OCI-LY3 (cell line): ENCODE data around the gene PFKL.

Source experiments
- H2AFZ ChIP-seq: fragments of 200-600, 300-600 bp; shearing (Covaris generic); 2 replicates; pipeline ENCODE4 v1.6.0; 2014; ENCODE audit warnings: antibody characterized with exemption, low read depth, low read length
- H3K27ac ChIP-seq: fragments of 200-600, 300-600 bp; sonication (generic); 2 replicates; pipeline ENCODE4 v1.5.1; 2014; ENCODE audit warnings: mild to moderate bottlenecking, low read length, moderate library complexity, mixed read lengths
- H3K27me3 ChIP-seq: fragments of 200-600, 300-600 bp; sonication (generic); 2 replicates; pipeline ENCODE4 v1.6.1; 2014; ENCODE audit warnings: low read depth, low read length, mixed read lengths
- H3K36me3 ChIP-seq: fragments of 200-600, 300-600 bp; sonication (generic); replicated peaks from 2 replicates; pipeline ENCODE3; 2014; ENCODE audit warnings: low read depth, low read length, mixed read lengths
- H3K4me1 ChIP-seq: fragments of 300-600, 200-600 bp; sonication (generic); 2 replicates; pipeline ENCODE4 v1.6.1; 2014; ENCODE audit warnings: low read length, mixed read lengths
- H3K4me2 ChIP-seq: fragments of 200-600, 300-600 bp; sonication (generic); 2 replicates; pipeline ENCODE4 v1.6.1; 2014; ENCODE audit warnings: low read length, mixed read lengths
- H3K4me3 ChIP-seq: fragments of 300-600, 200-600 bp; sonication (generic); 2 replicates; pipeline ENCODE4 v1.5.1; 2014; ENCODE audit warnings: antibody characterized with exemption, mild to moderate bottlenecking, low read length, moderate library complexity
- H3K79me2 ChIP-seq: fragments of 300-600, 200-600 bp; shearing (Covaris generic); 2 replicates; pipeline ENCODE4 v1.6.1; 2014; ENCODE audit warnings: mild to moderate bottlenecking, low read length, mixed read lengths
- H3K9ac ChIP-seq: fragments of 300-600, 200-600 bp; shearing (Covaris generic); 2 replicates; pipeline ENCODE4 v1.6.0; 2014; ENCODE audit warnings: mild to moderate bottlenecking, low read length, moderate library complexity
- H3K9me3 ChIP-seq: fragments of 200-600, 300-600 bp; shearing (Covaris generic); 2 replicates; pipeline ENCODE4 v1.6.1; 2014; ENCODE audit warnings: low read length, mixed read lengths; ENCODE audit not compliant: insufficient read depth
- H4K20me1 ChIP-seq: fragments of 200-600, 300-600 bp; sonication (generic); 2 replicates; pipeline ENCODE4 v1.6.1; 2016; ENCODE audit warnings: low read length, mixed read lengths; ENCODE audit not compliant: insufficient read depth
- CTCF ChIP-seq: fragments of 200-600, 300-600 bp; sonication (generic); IDR thresholded peaks from 2 replicates; pipeline ENCODE4 v1.5.1; 2014; ENCODE audit warnings: antibody characterized with exemption, low read length, low read depth
- EZH2phosphoT487 ChIP-seq: fragments of 200-600 bp; shearing (Covaris generic); IDR thresholded peaks from 2 replicates; pipeline ENCODE4 v1.6.1; 2018; ENCODE audit warnings: antibody characterized with exemption, mixed run types, low read depth

PFKL gene

GRCh38 chr21:44261675-44262295, 38.1 kb upstream of the PFKL start, which contains the start of gene DNMT3L:
Gene DNMT3L, minus strand, starts transcription at chr21:44261897. Its CDS starts 638 bp downstream, at chr21:44261259.
- H2AFZ ChIP-seq = no peak within 1 kb of the TSS
- no peaks in the 10 kb centered on the region for H4K20me1 ChIP-seq
- peaks cover 4% of the 10 kb centered on the region; the same call in 1 of the 2 replicates for H3K27me3 ChIP-seq

GRCh38 chr21:44262338-44263056, 37.4 kb upstream of the PFKL start:
- Histone ChIP-seq H3K27ac (no peak overlapping the region), H3K27me3 (peaks cover 4% of the 10 kb centered on the region; the same call in 1 of the 2 replicates), H3K4me1 (peaks cover 16% of the 10 kb centered on the region; the same call in 1 of the 2 replicates), H3K9ac (no peak overlapping the region), H4K20me1 (no peaks in the 10 kb centered on the region), H3K4me3 (no peak overlapping the region), H3K4me2 (no peak overlapping the region), H3K36me3 (no peaks in the 10 kb centered on the region), H2AFZ (no peak overlapping the region), H3K79me2 (no peaks in the 10 kb centered on the region), H3K9me3 (no peaks in the 10 kb centered on the region)
- TF ChIP-seq CTCF (no peak), EZH2phosphoT487 (no peak)

More at GRCh38 chr21:44261675-44262295, 38.1 kb upstream of the PFKL start, which contains the start of gene DNMT3L:
- H3K79me2 ChIP-seq = no peaks in the 10 kb centered on the region
- H3K4me2 ChIP-seq = no peak within 1 kb of the TSS
- no peaks in the 10 kb centered on the region for H3K36me3 ChIP-seq
- H3K4me3 ChIP-seq = no peak within 1 kb of the TSS
- H3K9ac ChIP-seq = no peak within 1 kb of the TSS
- no peak within 1 kb of the TSS for H3K27ac ChIP-seq
- H3K4me1 ChIP-seq = peaks cover 9% of the 10 kb centered on the region; the same call in 1 of the 2 replicates
- TF ChIP-seq CTCF = no peak
- no peak for TF ChIP-seq EZH2phosphoT487
- no peaks in the 10 kb centered on the region for H3K9me3 ChIP-seq

GRCh38 chr21:44263221-44263760, 36.6 kb upstream of the PFKL start:
- Histone ChIP-seq H3K4me2 (no peak overlapping the region), H3K9ac (no peak overlapping the region), H3K27ac (no peak overlapping the region)

More at GRCh38 chr21:44263221-44263760, 36.6 kb upstream of the PFKL start:
- H4K20me1 ChIP-seq = no peaks in the 10 kb centered on the region
- no peaks in the 10 kb centered on the region for H3K36me3 ChIP-seq
- H3K79me2 ChIP-seq = no peaks in the 10 kb centered on the region
- H3K9me3 ChIP-seq = no peaks in the 10 kb centered on the region
- H2AFZ ChIP-seq = no peak overlapping the region
- H3K4me1 ChIP-seq = peaks cover 24% of the 10 kb centered on the region
- H3K4me3 ChIP-seq = no peak overlapping the region
- H3K27me3 ChIP-seq = peaks cover 4% of the 10 kb centered on the region; the same call in 1 of the 2 replicates
- TF ChIP-seq CTCF (no peak), EZH2phosphoT487 (no peak)
